ENCODE measurements around the gene MOV10L1. TPM values are rescaled to one million over a fixed set of nuclear protein-coding genes. Genes with fewer than 3 reads are reported as not detected.

The MOV10L1 gene
- total RNA-seq, 5 donors from 2014 or later (not counting 1 experiment from before 2014, with no cell fraction given), result 0.44 TPM; not detected in 4

Other genes with a start within 250 kb of the MOV10L1 start
- 10 to 100 TPM; 16.7 to 19.5 (median 18.3) TPM for gene ZBED4, start 236.2 kb upstream of the MOV10L1 start, total RNA-seq
- 10 to 100 TPM; 15.7 to 22.1 (median 15.9) TPM for gene ALG12, start 171.6 kb upstream of the MOV10L1 start, total RNA-seq
- gene CRELD2, start 171.4 kb upstream of the MOV10L1 start, total RNA-seq, result 10 to 100 TPM; 28.2 to 42.7 (median 39.6) TPM
- 100 to 1,000 TPM in 2 of 5 donors, 10 to 100 TPM in 3; 61.5 to 167 (median 65.0) TPM for gene PIM3, start 129.2 kb upstream of the MOV10L1 start, total RNA-seq
- under 1 TPM in 1 of 5 donors, not detected in 4; 0.10 TPM for gene IL17REL, start 77.2 kb upstream of the MOV10L1 start, total RNA-seq
- gene TTLL8, start 31.7 kb upstream of the MOV10L1 start, total RNA-seq, result not detected
- 1 to 10 TPM in 4 of 5 donors, under 1 TPM in 1; 0.92 to 2.1 (median 1.1) TPM for gene MLC1, start 4.6 kb upstream of the MOV10L1 start, total RNA-seq
- under 1 TPM in 3 of 5 donors, not detected in 2; 0.16 to 0.32 (median 0.26) TPM for gene PANX2, start 80.7 kb downstream of the MOV10L1 start, total RNA-seq
- 100 to 1,000 TPM; 116 to 213 (median 175) TPM for gene TRABD, start 95.9 kb downstream of the MOV10L1 start, total RNA-seq
- 10 to 100 TPM; 28.9 to 51.0 (median 46.1) TPM for gene SELENOO, start 111.0 kb downstream of the MOV10L1 start, total RNA-seq
- 100 to 1,000 TPM; 129 to 144 (median 132) TPM for gene TUBGCP6, start 155.0 kb downstream of the MOV10L1 start, total RNA-seq
- 100 to 1,000 TPM; 101 to 152 (median 128) TPM for gene HDAC10, start 161.3 kb downstream of the MOV10L1 start, total RNA-seq
- gene MAPK12, start 171.7 kb downstream of the MOV10L1 start, total RNA-seq, result 1 to 10 TPM; 1.7 to 3.1 (median 2.9) TPM
- gene MAPK11, start 180.4 kb downstream of the MOV10L1 start, total RNA-seq, result 1 to 10 TPM; 3.5 to 8.9 (median 5.6) TPM
- gene PLXNB2, start 217.6 kb downstream of the MOV10L1 start, total RNA-seq, result 10 to 100 TPM in 1 of 5 donors, 1 to 10 TPM in 4; 4.3 to 11.8 (median 6.5) TPM
- gene DENND6B, start 237.0 kb downstream of the MOV10L1 start, total RNA-seq, result 1 to 10 TPM; 2.1 to 5.0 (median 3.5) TPM